Regular cardiac myocyte (primary cell): ENCODE results near the gene FAM3C. TPM values are rescaled to one million over a fixed set of nuclear protein-coding genes. Genes with fewer than 3 reads are reported as not detected.

ENCODE experiments used
- total RNA-seq: library from RNA; depleted of rRNA; stranded (reverse); fragments of >200 nt; gene quantifications from 2 replicates; pipeline ENCODE4 v1.2.3, GENCODE V29; 2014

Gene FAM3C, protein sequence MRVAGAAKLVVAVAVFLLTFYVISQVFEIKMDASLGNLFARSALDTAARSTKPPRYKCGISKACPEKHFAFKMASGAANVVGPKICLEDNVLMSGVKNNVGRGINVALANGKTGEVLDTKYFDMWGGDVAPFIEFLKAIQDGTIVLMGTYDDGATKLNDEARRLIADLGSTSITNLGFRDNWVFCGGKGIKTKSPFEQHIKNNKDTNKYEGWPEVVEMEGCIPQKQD
- 75.5 and 116 TPM in 2 replicates for total RNA-seq

DNA sequence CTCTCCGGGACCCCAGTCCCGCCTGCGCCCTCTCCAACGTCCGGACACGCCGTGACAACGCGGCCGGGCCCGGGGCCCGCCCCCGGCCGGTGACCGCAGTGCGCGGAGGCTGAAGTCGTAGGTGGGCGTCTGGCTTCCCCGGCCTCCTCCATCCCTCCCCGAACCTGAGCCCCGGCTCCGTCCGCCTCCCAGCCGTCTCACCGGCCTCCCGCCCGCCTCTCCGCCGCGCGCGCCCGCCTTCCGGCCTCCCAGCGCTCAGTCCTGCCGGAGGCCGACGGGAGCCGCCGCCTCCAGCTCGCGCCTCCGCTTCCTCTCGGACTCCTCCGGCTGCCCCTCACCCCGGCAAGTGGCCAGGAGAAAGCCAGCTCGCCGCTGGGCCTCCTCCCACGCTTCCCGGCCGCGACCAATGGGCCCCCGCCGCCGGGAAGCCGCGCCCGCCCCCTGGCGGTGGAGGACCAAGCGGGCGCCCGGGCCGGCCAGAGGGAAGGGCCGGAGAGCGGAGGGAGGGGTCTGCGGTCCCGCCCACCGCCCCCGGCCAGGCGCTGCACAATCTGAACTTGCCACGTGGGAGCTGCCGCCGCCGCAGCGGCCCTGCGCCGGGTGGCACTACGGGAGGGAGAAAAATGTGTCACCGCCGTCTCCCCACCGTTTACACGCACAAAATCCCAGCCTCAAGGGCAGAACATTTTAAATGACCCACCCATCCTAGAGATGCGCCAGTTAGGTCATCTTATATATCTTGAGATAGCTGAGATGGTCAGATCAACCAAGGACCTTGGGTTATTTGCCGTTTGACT, at the start of gene FAM3C:
FAM3C (minus strand) TSS at position 348 of the 797 bp plus-strand sequence. CDS start 13,339 bp downstream, outside the sequence.

GRCh38 chr7:121328508-121329190, 67.5 kb downstream of the FAM3C start, which contains the start of gene WNT16:
Gene WNT16, plus strand, starts transcription at chr7:121329000. Its CDS starts 293 bp downstream, at chr7:121329293.

Other genes starting within 250 kb of the FAM3C start
- under 0.01 and 0.38 TPM in 2 replicates for gene WNT16, start 67.3 kb downstream of the FAM3C start, total RNA-seq